Measurements from ENCODE around the gene GRIN2A. TPM values are rescaled to one million over a fixed set of nuclear protein-coding genes. Genes with fewer than 3 reads are reported as not detected.

The GRIN2A gene
- total RNA-seq, 4 donors from 2014 or later: 0.19 to 0.56 (median 0.35) TPM

DNA sequence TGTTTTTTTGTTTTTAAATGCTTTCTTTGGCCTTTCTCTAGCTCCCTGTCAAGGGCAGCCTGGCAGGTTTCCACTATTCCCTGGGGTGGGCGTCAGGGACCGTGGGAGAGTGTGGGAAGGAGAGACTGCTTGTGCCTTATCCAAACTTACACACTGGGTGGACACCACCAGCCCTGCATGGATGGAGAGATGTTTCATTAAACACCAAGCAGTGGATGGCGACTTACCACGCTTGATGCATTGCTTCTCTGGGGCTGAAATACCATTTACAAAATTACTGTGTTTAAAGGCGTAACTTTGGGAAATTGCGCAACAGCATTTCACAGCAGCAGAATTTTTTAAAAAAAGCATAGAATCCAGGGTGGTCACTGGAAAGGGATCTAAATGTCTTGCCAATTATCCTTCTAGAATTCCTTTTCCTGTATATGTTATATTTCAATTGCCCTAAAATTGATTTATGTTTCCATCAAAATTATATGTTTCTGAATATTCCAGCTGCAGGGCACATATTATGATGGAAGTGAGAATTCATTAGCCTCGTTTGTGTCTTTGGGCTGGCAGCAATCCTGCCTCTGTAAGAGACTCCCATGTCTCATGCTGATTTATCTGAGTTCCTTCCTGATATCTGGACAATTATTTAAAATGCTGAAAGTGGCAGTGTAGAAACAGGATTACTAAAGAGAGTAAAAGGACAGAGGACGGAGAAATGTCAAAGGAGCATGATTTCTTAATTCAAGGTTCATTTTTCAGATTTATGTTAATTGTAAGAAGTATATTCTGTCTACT lies 247.3 kb downstream of the GRIN2A start:
- no peak overlapping the region for H3K27ac ChIP-seq
- H3K4me1 ChIP-seq: no peaks in the 10 kb centered on the region
- no peaks in the 10 kb centered on the region for H3K9me3 ChIP-seq
- H3K36me3 ChIP-seq: no peaks in the 10 kb centered on the region
- WGBS, 2 donors: 66 to 76% methylated on average over 8 of the region's 8 CpGs
- TF ChIP-seq, protein P1, sequence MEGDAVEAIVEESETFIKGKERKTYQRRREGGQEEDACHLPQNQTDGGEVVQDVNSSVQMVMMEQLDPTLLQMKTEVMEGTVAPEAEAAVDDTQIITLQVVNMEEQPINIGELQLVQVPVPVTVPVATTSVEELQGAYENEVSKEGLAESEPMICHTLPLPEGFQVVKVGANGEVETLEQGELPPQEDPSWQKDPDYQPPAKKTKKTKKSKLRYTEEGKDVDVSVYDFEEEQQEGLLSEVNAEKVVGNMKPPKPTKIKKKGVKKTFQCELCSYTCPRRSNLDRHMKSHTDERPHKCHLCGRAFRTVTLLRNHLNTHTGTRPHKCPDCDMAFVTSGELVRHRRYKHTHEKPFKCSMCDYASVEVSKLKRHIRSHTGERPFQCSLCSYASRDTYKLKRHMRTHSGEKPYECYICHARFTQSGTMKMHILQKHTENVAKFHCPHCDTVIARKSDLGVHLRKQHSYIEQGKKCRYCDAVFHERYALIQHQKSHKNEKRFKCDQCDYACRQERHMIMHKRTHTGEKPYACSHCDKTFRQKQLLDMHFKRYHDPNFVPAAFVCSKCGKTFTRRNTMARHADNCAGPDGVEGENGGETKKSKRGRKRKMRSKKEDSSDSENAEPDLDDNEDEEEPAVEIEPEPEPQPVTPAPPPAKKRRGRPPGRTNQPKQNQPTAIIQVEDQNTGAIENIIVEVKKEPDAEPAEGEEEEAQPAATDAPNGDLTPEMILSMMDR (IDR thresholded peaks at IDR 0.05): no peak
- TF ChIP-seq POLR2A (IDR thresholded peaks at IDR 0.05): no peak
- no peak overlapping the region for H3K4me3 ChIP-seq
- H3K27me3 ChIP-seq: no peaks in the 10 kb centered on the region
- DNase-seq: no peak
- intact Hi-C loops (cut with DNase I): no loop called here

GRCh38 chr16:9932919-9933653 lies 249.1 kb downstream of the GRIN2A start:
- no peaks in the 10 kb centered on the region for H3K36me3 ChIP-seq
- intact Hi-C loops (cut with DNase I): no loop called here

GRCh38 chr16:9932000-9932399 lies 250.2 kb downstream of the GRIN2A start:
- Histone ChIP-seq H3K4me3 (no peak overlapping the region), H3K27me3 (no peaks in the 10 kb centered on the region), H3K9me3 (no peaks in the 10 kb centered on the region), H3K36me3 (no peaks in the 10 kb centered on the region), H3K27ac (no peak overlapping the region), H3K4me1 (no peaks in the 10 kb centered on the region)
- DNase-seq: no peak
- 53 to 60% methylated on average over 1 of the region's 1 CpG for WGBS, 2 donors
- TF ChIP-seq POLR2A (IDR thresholded peaks at IDR 0.05): no peak
- intact Hi-C loops (cut with DNase I): no loop called here

More at GRCh38 chr16:9932919-9933653, 249.1 kb downstream of the GRIN2A start:
- Histone ChIP-seq H3K9me3 (no peaks in the 10 kb centered on the region), H3K27me3 (no peaks in the 10 kb centered on the region), H3K4me1 (no peaks in the 10 kb centered on the region), H3K27ac (no peak overlapping the region), H3K4me3 (no peak overlapping the region)
- WGBS, 2 donors: 57 to 74% methylated on average over 5 of the region's 5 CpGs
- DNase-seq: no peak
- TF ChIP-seq, protein P1 (IDR thresholded peaks at IDR 0.05): no peak
- TF ChIP-seq POLR2A (IDR thresholded peaks at IDR 0.05): no peak

GRCh38 chr16:9929836-9930235 lies 252.4 kb downstream of the GRIN2A start:
- Histone ChIP-seq H3K36me3 (no peaks in the 10 kb centered on the region), H3K27ac (no peak overlapping the region), H3K4me1 (no peaks in the 10 kb centered on the region), H3K27me3 (no peaks in the 10 kb centered on the region), H3K4me3 (no peak overlapping the region), H3K9me3 (no peaks in the 10 kb centered on the region)
- 22 to 51% methylated on average over 2 to 4 of the region's 4 CpGs for WGBS, 2 donors
- intact Hi-C loops (cut with DNase I): no loop called here
- TF ChIP-seq, protein P1 (IDR thresholded peaks at IDR 0.05): no peak
- no peak for TF ChIP-seq POLR2A (IDR thresholded peaks at IDR 0.05)
- DNase-seq: no peak

DNA sequence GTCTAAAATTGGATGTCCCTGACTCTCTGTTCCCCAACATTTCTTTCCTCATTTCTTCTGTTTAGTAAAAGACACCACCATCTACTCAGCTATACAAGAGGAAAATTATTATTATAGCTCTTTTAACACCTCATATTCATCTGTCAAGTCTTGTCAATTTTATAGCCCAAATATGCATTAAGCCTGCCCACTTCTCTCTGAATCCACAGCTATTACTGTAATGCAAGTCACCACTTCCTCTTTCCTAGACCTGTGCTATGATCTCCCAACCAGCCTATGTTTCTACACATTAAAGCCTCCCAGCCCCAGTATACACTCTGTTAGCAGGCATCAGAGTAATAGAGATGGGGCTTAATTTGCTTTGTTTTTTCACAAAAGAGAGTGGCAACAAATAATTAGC lies 252.9 kb downstream of the GRIN2A start:
- H3K36me3 ChIP-seq: no peaks in the 10 kb centered on the region
- intact Hi-C loops (cut with DNase I): no loop called here
- no peak for DNase-seq
- no peak overlapping the region for H3K27ac ChIP-seq
- H3K4me1 ChIP-seq: no peaks in the 10 kb centered on the region
- no peak for TF ChIP-seq POLR2A (IDR thresholded peaks at IDR 0.05)
- TF ChIP-seq, protein P1 (IDR thresholded peaks at IDR 0.05): no peak
- H3K4me3 ChIP-seq: no peak overlapping the region
- H3K27me3 ChIP-seq: no peaks in the 10 kb centered on the region
- H3K9me3 ChIP-seq: no peaks in the 10 kb centered on the region
